Measurements from ENCODE around the gene COL6A1.

- TF ChIP-seq CTCF (IDR thresholded peaks at IDR 0.05 in 2 of 3, conservative IDR thresholded peaks at IDR 0.05 in 1 of 3; ENCODE audit: borderline replicate concordance in 1 of 3, insufficient read depth in 1 of 3, low read depth in 2 of 3, low read length in 2 of 3): no peak
- TF ChIP-seq POLR2AphosphoS5 (IDR thresholded peaks at IDR 0.05; ENCODE audit: low read depth, low read length): no peak
- no peak for TF ChIP-seq EZH2 (IDR thresholded peaks at IDR 0.05)
- no peak for TF ChIP-seq CEBPB (IDR thresholded peaks at IDR 0.05; ENCODE audit: low read depth)
- no peak for TF ChIP-seq JUND (IDR thresholded peaks at IDR 0.05)
- no peak for TF ChIP-seq MAX (IDR thresholded peaks at IDR 0.05)
- no peak for TF ChIP-seq EZH2phosphoT487 (IDR thresholded peaks at IDR 0.05; ENCODE audit: borderline replicate concordance)
- TF ChIP-seq FOSL1 (IDR thresholded peaks at IDR 0.05; ENCODE audit: low read depth): no peak
- TF ChIP-seq POLR2A (IDR thresholded peaks at IDR 0.05; ENCODE audit: borderline replicate concordance, extremely low read depth, insufficient read depth, insufficient read length): no peak
- no peak for TF ChIP-seq ZNF274 (IDR thresholded peaks at IDR 0.05; ENCODE audit: low read depth, low read length)
Measured at GRCh38 chr21:45934554-45934953, 47.0 kb upstream of the COL6A1 start.
